Hair follicular keratinocyte (primary cell): ENCODE measurements around the gene PI4K2B. TPM values are rescaled to one million over a fixed set of nuclear protein-coding genes. Genes with fewer than 3 reads are reported as not detected.

Experiments
- total RNA-seq: library from RNA; depleted of rRNA; stranded (reverse); fragments of >200 nt; gene quantifications from 2 replicates; pipeline ENCODE4 v1.2.3, GENCODE V29; 2015

Gene PI4K2B
- total RNA-seq = 18.9 and 25.4 TPM in 2 replicates

GRCh38 chr4:25233737-25234389 lies at the start of gene PI4K2B:
TSS of gene PI4K2B (plus strand) at chr4:25234033. CDS start at chr4:25234164, 131 bp downstream.

DNA sequence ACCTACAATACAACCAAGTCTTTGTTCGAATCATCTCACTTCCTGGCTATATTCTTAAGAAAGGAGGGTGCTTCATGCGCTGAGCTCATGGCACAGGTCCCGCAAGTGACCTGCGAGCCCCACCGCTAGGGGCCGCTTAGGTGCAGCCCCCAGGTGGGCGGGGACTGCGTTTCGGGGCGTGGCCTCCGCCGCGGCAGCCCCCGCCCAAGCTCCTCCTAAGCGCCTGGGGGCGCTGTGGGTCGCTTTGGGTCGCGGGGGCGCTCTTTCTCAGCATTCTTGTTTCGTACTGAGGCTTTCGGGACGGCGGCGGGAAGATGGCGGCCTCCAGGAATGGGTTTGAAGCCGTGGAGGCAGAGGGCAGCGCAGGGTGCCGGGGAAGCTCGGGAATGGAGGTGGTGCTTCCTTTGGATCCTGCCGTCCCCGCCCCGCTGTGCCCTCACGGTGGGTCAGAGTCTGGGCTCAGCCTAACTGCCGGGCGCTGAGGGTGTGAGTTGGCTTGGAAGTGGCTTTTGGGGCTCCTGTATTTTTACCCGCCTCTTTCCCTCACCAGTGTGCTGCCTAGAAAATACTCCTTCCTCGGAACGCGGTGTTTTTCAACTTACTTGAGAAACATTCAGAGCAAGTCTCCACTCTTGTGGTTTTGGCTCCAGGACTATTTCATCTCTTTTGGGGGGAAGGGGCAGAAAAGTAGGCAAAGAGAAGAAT lies 78.8 kb downstream of the PI4K2B start, which contains the start of gene ZCCHC4:
Gene ZCCHC4 (plus strand): TSS at position 279 of the 705 bp plus-strand sequence. CDS start 36 bp downstream, at position 315.

Other genes with a start within 250 kb of the PI4K2B start
- not detected in 2 replicates for gene LGI2, start 203.1 kb upstream of the PI4K2B start, total RNA-seq
- 4.9 and 13.4 TPM in 2 replicates for gene SEPSECS, start 73.6 kb upstream of the PI4K2B start, total RNA-seq
- 5.4 and 5.9 TPM in 2 replicates for gene ZCCHC4, start 78.7 kb downstream of the PI4K2B start, total RNA-seq
- gene ANAPC4, start 143.2 kb downstream of the PI4K2B start, total RNA-seq = 13.7 and 18.2 TPM in 2 replicates